GM18498 (cell line): ENCODE measurements around the gene MLH3.
A peak's percentile ranks its signal among the peaks of the same experiment; 100 is the strongest.
"Not testable (repeated sequence)": the region's sequence is repeated elsewhere in the genome, so short reads cannot be mapped to it uniquely, and the experiment has no call there.

Source experiments
- ATAC-seq: cut with Tn5 transposase; IDR thresholded peaks from one replicate; pipeline ENCODE4 v1.9.1; 2021; ENCODE audit warnings: mild to moderate bottlenecking, moderate library complexity; ENCODE audit not compliant: unreplicated experiment

The MLH3 gene

GRCh38 chr14:75032939-75033338 is 18.3 kb downstream of the MLH3 start:
- no peak for ATAC-seq

GRCh38 chr14:75030147-75030546 is 21.1 kb downstream of the MLH3 start:
- ATAC-seq, result no peak

GRCh38 chr14:75025876-75026275 is 25.4 kb downstream of the MLH3 start:
- ATAC-seq, result no peak

GRCh38 chr14:75025082-75025481 is 26.2 kb downstream of the MLH3 start:
- ATAC-seq, result no peak

GRCh38 chr14:75023108-75023507 is 28.2 kb downstream of the MLH3 start:
- ATAC-seq, result no peak

- no peak for ATAC-seq
Measured at GRCh38 chr14:75022655-75023054, 28.6 kb downstream of the MLH3 start.

GRCh38 chr14:75018694-75019093 is 32.6 kb downstream of the MLH3 start:
- no peak for ATAC-seq

- ATAC-seq, result no peak
Measured at GRCh38 chr14:75016815-75017214, 34.5 kb downstream of the MLH3 start.

- ATAC-seq, result no peak
Measured at GRCh38 chr14:75015496-75015895, 35.8 kb downstream of the MLH3 start.

GRCh38 chr14:75013290-75013689 is 38.0 kb downstream of the MLH3 start:
- ATAC-seq, result no peak

- ATAC-seq, result no peak
Measured at GRCh38 chr14:75011356-75011994, 39.8 kb downstream of the MLH3 start.

GRCh38 chr14:75010472-75011093 is 40.7 kb downstream of the MLH3 start:
- ATAC-seq, result no peak

GRCh38 chr14:75009176-75009575 is 42.1 kb downstream of the MLH3 start:
- no peak for ATAC-seq

GRCh38 chr14:75005357-75005756 is 45.9 kb downstream of the MLH3 start:
- no peak for ATAC-seq

- peak; percentile 1 for ATAC-seq
Measured at GRCh38 chr14:75003250-75004027, 47.8 kb downstream of the MLH3 start.

- ATAC-seq, result peak; percentile 98
Measured at GRCh38 chr14:75002392-75003249, 48.6 kb downstream of the MLH3 start, which contains the start of gene EIF2B2. EIF2B2 (plus strand) TSS chr14:75002921; CDS start chr14:75002991, 70 bp downstream.

- no peak for ATAC-seq
Measured at GRCh38 chr14:75001899-75002298, 49.4 kb downstream of the MLH3 start.

GRCh38 chr14:75001261-75001660 is 50.0 kb downstream of the MLH3 start:
- ATAC-seq, result no peak

GRCh38 chr14:74995781-74996180 is 55.5 kb downstream of the MLH3 start:
- ATAC-seq, result not testable (repeated sequence)

- not testable (repeated sequence) for ATAC-seq
Measured at GRCh38 chr14:74994182-74994581, 57.1 kb downstream of the MLH3 start.

- no peak for ATAC-seq
Measured at GRCh38 chr14:74988993-74989392, 62.3 kb downstream of the MLH3 start.
